GM20000 (cell line): ENCODE results near the gene FAM107B.

Experiments
- DNase-seq: peaks from one replicate; pipeline ENCODE4 v3.0.0; 2012; ENCODE audit warnings: low spot score
- CTCF ChIP-seq: IDR thresholded peaks from 2 replicates; pipeline ENCODE4 v1.5.1; 2012; ENCODE audit warnings: mild to moderate bottlenecking, control low read depth; ENCODE audit errors: extremely low read depth, missing control alignments

Gene FAM107B

GRCh38 chr10:14625192-14625631 lies 149.5 kb downstream of the FAM107B start:
- no peak for DNase-seq
- no peak for TF ChIP-seq CTCF

- no peak for DNase-seq
- TF ChIP-seq CTCF, result no peak
Observed at GRCh38 chr10:14624600-14624999, 150.1 kb downstream of the FAM107B start.

GRCh38 chr10:14623931-14624330 lies 150.8 kb downstream of the FAM107B start:
- TF ChIP-seq CTCF, result no peak
- no peak for DNase-seq

- TF ChIP-seq CTCF, result no peak
- DNase-seq, result no peak
Observed at GRCh38 chr10:14621037-14621436, 153.7 kb downstream of the FAM107B start.

- no peak for DNase-seq
- no peak for TF ChIP-seq CTCF
Observed at GRCh38 chr10:14618674-14619073, 156.0 kb downstream of the FAM107B start.

GRCh38 chr10:14617852-14618251 lies 156.8 kb downstream of the FAM107B start:
- DNase-seq, result no peak
- no peak for TF ChIP-seq CTCF

- TF ChIP-seq CTCF, result no peak
- no peak for DNase-seq
Observed at GRCh38 chr10:14616955-14617730, 157.6 kb downstream of the FAM107B start.
